ENCODE data around the gene NAPEPLD.

Gene NAPEPLD

GRCh38 chr7:103134836-103135554 is 13.9 kb downstream of the NAPEPLD start:
- peak; percentile 80 for TF ChIP-seq ZFP3 (CRISPR knock-in tag; IDR thresholded peaks at IDR 0.05)
- TF ChIP-seq PPARA (CRISPR knock-in tag; IDR thresholded peaks at IDR 0.05; ENCODE audit: borderline replicate concordance) = no peak
- no peak for TF ChIP-seq TOX (CRISPR knock-in tag; IDR thresholded peaks at IDR 0.05; ENCODE audit: borderline replicate concordance)
- TF ChIP-seq SNAI2 (CRISPR knock-in tag; IDR thresholded peaks at IDR 0.05) = peak; percentile 81; the same call in 1 of the 2 replicates
- peak; percentile 23; the same call in 1 of the 2 replicates for TF ChIP-seq TCF4 (CRISPR knock-in tag; IDR thresholded peaks at IDR 0.05; ENCODE audit: borderline replicate concordance)
- peak; percentile 94 for TF ChIP-seq ISL1 (CRISPR knock-in tag; IDR thresholded peaks at IDR 0.05)
- TF ChIP-seq ZC3H10 (CRISPR knock-in tag; IDR thresholded peaks at IDR 0.05) = no peak
- no peak for TF ChIP-seq ESRRG (CRISPR knock-in tag; IDR thresholded peaks at IDR 0.05)
- peak; percentile 91 for TF ChIP-seq CREB5 (CRISPR knock-in tag; IDR thresholded peaks at IDR 0.05; ENCODE audit: low read depth)
- peak; percentile 85 for TF ChIP-seq ZNF70 (CRISPR knock-in tag; IDR thresholded peaks at IDR 0.05)
- TF ChIP-seq, protein P1, sequence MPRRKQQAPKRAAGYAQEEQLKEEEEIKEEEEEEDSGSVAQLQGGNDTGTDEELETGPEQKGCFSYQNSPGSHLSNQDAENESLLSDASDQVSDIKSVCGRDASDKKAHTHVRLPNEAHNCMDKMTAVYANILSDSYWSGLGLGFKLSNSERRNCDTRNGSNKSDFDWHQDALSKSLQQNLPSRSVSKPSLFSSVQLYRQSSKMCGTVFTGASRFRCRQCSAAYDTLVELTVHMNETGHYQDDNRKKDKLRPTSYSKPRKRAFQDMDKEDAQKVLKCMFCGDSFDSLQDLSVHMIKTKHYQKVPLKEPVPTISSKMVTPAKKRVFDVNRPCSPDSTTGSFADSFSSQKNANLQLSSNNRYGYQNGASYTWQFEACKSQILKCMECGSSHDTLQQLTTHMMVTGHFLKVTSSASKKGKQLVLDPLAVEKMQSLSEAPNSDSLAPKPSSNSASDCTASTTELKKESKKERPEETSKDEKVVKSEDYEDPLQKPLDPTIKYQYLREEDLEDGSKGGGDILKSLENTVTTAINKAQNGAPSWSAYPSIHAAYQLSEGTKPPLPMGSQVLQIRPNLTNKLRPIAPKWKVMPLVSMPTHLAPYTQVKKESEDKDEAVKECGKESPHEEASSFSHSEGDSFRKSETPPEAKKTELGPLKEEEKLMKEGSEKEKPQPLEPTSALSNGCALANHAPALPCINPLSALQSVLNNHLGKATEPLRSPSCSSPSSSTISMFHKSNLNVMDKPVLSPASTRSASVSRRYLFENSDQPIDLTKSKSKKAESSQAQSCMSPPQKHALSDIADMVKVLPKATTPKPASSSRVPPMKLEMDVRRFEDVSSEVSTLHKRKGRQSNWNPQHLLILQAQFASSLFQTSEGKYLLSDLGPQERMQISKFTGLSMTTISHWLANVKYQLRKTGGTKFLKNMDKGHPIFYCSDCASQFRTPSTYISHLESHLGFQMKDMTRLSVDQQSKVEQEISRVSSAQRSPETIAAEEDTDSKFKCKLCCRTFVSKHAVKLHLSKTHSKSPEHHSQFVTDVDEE (CRISPR knock-in tag; IDR thresholded peaks at IDR 0.05) = peak; percentile 82; the same call in 1 of the 2 replicates
- peak; percentile 41; the same call in 2 of the 3 replicates for ATAC-seq

DNA sequence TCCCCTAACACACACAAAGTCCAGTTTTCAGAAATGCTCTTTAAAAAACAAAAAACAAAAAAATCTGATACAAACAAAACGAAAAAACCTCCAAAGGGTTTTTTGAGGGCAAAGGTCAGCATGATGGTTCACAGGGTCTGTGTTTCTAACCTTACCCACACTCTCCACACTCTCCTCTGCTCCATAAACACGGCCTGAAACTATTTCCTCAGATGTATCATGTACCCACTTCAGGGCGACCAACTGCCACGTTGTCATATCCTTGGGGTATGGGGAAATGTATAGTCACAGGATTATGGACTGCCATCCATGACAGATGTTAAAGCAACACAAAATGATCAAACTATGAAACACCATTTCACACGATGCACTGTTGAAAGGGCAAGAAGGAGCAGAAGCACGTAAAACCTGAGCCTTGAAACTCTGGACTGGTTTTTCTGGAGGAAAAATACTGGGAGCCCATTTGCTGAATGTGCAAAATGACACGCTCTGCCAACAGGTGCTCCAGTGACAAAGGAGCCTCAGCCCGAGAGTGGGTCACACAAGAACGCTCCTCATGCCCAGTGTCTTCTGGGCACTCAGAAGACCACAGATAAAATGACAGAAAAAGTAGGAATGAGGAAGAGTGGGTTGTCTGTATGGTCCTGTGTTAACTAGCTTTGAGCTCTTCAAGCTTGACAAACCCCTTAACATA is 15.8 kb downstream of the NAPEPLD start:
- TF ChIP-seq ZC3H10 (CRISPR knock-in tag; IDR thresholded peaks at IDR 0.05) = no peak
- no peak for TF ChIP-seq CSDC2 (CRISPR knock-in tag; IDR thresholded peaks at IDR 0.05)
- no peak for TF ChIP-seq PATZ1 (CRISPR knock-in tag; IDR thresholded peaks at IDR 0.05; ENCODE audit: borderline replicate concordance)
- no peak for TF ChIP-seq TOX (CRISPR knock-in tag; IDR thresholded peaks at IDR 0.05; ENCODE audit: borderline replicate concordance)
- no peak for TF ChIP-seq BACH2 (CRISPR knock-in tag; IDR thresholded peaks at IDR 0.05; ENCODE audit: borderline replicate concordance)
- no peak for TF ChIP-seq OSR1 (CRISPR knock-in tag; IDR thresholded peaks at IDR 0.05)
- TF ChIP-seq, protein P2, sequence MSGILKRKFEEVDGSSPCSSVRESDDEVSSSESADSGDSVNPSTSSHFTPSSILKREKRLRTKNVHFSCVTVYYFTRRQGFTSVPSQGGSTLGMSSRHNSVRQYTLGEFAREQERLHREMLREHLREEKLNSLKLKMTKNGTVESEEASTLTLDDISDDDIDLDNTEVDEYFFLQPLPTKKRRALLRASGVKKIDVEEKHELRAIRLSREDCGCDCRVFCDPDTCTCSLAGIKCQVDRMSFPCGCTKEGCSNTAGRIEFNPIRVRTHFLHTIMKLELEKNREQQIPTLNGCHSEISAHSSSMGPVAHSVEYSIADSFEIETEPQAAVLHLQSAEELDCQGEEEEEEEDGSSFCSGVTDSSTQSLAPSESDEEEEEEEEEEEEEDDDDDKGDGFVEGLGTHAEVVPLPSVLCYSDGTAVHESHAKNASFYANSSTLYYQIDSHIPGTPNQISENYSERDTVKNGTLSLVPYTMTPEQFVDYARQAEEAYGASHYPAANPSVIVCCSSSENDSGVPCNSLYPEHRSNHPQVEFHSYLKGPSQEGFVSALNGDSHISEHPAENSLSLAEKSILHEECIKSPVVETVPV (CRISPR knock-in tag; IDR thresholded peaks at IDR 0.05) = no peak
- no peak for TF ChIP-seq ISL1 (CRISPR knock-in tag; IDR thresholded peaks at IDR 0.05)
- no peak for TF ChIP-seq CREB5 (CRISPR knock-in tag; IDR thresholded peaks at IDR 0.05; ENCODE audit: low read depth)
- no peak for TF ChIP-seq ZNF70 (CRISPR knock-in tag; IDR thresholded peaks at IDR 0.05)
- no peak for TF ChIP-seq SNAI2 (CRISPR knock-in tag; IDR thresholded peaks at IDR 0.05)
- TF ChIP-seq, protein P1 (CRISPR knock-in tag; IDR thresholded peaks at IDR 0.05) = no peak
- TF ChIP-seq RARB (CRISPR knock-in tag; IDR thresholded peaks at IDR 0.05) = no peak
- no peak for TF ChIP-seq ZNF565 (CRISPR knock-in tag; conservative IDR thresholded peaks at IDR 0.05; ENCODE audit: low read depth)
- TF ChIP-seq ESRRG (CRISPR knock-in tag; IDR thresholded peaks at IDR 0.05) = no peak
- TF ChIP-seq GLIS3 (CRISPR knock-in tag; IDR thresholded peaks at IDR 0.05) = no peak
- TF ChIP-seq ZFP3 (CRISPR knock-in tag; IDR thresholded peaks at IDR 0.05) = no peak
- TF ChIP-seq ZNF8 (CRISPR knock-in tag; IDR thresholded peaks at IDR 0.05) = no peak
- ATAC-seq = no peak
